ENCODE measurements around the gene SHANK2. TPM values are rescaled to one million over a fixed set of nuclear protein-coding genes. Genes with fewer than 3 reads are reported as not detected.

SHANK2 gene
- total RNA-seq, 2 donors from 2014 or later = 43.5 to 46.4 TPM

DNA sequence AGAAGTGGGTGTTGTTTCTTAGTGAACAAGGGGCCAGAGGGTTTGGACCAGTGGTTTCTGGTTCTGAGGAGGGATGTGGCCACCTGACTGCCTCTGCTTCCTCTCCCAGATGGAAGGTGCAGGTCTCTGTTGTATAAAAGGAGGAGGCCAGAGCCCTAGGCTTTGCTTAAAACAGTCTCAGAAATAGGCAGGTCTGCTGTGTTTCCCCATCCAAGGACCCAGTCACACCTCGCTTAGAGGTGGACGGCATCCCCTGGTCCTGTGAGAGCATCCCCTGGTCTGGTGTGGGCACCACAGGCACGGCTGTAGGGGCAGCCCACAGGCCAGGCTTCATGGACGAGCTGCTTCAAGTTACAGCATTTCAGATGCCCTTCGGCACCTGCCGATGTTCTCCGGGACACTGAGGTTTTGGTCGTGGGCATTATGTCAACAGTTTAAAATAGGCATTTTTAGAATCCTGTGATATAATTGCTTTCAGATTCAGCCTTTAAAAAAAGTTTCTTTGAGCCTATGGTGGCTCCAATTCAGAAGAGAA lies 45.7 kb upstream of the SHANK2 start:
- H3K4me3 ChIP-seq = no peak overlapping the region
- H3K36me3 ChIP-seq = no peaks in the 10 kb centered on the region
- no peaks in the 10 kb centered on the region for H3K9me3 ChIP-seq
- TF ChIP-seq POLR2A (IDR thresholded peaks at IDR 0.05) = no peak
- no peak for TF ChIP-seq POLR2AphosphoS5 (IDR thresholded peaks at IDR 0.05)
- TF ChIP-seq, protein P1, sequence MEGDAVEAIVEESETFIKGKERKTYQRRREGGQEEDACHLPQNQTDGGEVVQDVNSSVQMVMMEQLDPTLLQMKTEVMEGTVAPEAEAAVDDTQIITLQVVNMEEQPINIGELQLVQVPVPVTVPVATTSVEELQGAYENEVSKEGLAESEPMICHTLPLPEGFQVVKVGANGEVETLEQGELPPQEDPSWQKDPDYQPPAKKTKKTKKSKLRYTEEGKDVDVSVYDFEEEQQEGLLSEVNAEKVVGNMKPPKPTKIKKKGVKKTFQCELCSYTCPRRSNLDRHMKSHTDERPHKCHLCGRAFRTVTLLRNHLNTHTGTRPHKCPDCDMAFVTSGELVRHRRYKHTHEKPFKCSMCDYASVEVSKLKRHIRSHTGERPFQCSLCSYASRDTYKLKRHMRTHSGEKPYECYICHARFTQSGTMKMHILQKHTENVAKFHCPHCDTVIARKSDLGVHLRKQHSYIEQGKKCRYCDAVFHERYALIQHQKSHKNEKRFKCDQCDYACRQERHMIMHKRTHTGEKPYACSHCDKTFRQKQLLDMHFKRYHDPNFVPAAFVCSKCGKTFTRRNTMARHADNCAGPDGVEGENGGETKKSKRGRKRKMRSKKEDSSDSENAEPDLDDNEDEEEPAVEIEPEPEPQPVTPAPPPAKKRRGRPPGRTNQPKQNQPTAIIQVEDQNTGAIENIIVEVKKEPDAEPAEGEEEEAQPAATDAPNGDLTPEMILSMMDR (IDR thresholded peaks at IDR 0.05) = no peak
- peak; percentile 3 for DNase-seq (ENCODE audit: low spot score)
- WGBS = 89% methylated on average over 8 of the region's 8 CpGs
- H3K27me3 ChIP-seq (replicated peaks; ENCODE audit: insufficient read depth) = no peaks in the 10 kb centered on the region
- H3K4me1 ChIP-seq (replicated peaks) = no peaks in the 10 kb centered on the region
- H3K27ac ChIP-seq = no peak overlapping the region
- intact Hi-C loops (cut with DNase I) = no loop called here

DNA sequence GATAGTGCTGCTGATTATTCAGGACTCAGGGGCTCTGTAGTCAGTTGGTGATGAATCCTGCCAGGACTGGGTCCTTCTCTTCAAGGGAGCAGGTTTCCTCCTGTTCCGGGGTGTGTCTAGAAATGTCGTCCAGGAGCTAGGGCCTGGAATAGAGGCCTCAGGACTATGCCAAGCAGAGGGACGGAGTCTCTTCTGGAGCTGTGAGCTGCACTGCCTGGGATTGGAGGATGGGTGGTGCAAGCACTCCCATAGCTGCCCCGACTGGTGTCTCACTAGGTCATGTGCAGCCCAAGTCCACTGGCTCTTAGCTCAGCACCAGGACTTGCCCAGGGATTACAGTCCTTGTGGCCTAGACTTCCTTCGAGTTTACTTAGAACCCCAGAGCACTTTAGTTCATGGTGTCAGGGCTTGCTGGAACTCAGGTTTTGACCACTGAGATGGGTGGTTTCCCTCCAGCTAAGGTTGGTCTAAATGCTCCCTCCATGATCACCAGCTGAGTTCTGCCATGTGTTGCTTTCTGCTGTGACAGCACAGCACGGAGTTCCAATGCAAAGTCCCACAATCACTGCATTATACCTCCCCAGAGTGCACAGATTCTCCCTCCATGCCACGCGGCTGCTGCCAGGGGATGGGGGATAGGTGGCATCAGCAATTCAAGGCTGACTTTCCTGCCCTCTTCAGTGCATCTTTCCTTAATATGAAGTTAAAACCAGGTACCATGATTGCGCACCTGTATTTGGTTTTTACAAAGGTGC lies 42.6 kb upstream of the SHANK2 start:
- H3K4me1 ChIP-seq (replicated peaks) = no peaks in the 10 kb centered on the region
- no peaks in the 10 kb centered on the region for H3K36me3 ChIP-seq
- intact Hi-C loops (cut with DNase I) = no loop called here
- H3K4me3 ChIP-seq = no peak overlapping the region
- H3K27me3 ChIP-seq (replicated peaks; ENCODE audit: insufficient read depth) = no peaks in the 10 kb centered on the region
- TF ChIP-seq POLR2A (IDR thresholded peaks at IDR 0.05) (no peak), POLR2AphosphoS5 (IDR thresholded peaks at IDR 0.05) (no peak)
- TF ChIP-seq, protein P1 (IDR thresholded peaks at IDR 0.05) = no peak
- peak; percentile 1 for DNase-seq (ENCODE audit: low spot score)
- WGBS = 95% methylated on average over 7 of the region's 9 CpGs
- H3K9me3 ChIP-seq = no peaks in the 10 kb centered on the region
- no peak overlapping the region for H3K27ac ChIP-seq

DNA sequence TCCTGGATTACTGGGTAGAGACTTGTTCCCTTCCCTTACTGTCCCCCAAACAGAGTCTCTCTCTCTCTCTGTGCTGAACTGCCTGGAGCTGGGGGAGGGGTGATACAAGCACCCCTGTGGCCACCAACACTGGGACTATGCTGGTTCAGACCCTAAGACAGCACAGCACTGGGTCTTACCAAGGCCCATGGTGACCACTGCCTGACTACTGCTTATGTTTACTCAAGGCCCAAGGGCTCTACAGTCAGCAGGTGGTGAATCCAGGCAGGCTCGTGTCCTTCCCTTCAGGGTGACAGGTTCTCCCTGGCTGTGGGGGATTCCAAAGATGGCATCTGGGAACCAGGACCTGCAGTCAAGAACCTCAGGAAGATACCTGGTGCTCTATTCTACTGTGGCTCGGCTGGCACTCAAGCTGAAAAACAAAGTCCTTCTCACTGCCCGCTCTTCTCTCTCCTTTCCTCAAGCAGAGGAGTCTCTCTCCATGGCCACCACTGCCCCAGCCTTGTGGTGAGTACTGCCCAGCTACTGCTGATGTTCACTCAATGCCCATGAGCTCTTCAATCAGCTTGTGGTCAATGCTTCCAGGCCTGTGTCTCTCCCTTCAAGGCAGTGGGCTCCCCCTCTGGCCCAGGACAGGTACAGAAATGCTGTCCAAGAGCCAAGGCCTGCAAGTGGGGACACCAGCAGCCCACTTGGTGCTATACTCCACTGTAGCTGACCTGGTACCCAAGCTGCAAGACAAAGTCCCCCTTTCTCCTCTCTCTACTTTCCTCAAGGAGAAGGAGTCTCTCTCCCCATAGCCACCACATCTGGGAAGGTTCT lies 41.8 kb upstream of the SHANK2 start:
- Histone ChIP-seq H3K27me3 (replicated peaks; ENCODE audit: insufficient read depth) (no peaks in the 10 kb centered on the region), H3K36me3 (no peaks in the 10 kb centered on the region), H3K4me3 (no peak overlapping the region), H3K27ac (no peak overlapping the region), H3K4me1 (replicated peaks) (no peaks in the 10 kb centered on the region), H3K9me3 (no peaks in the 10 kb centered on the region)
- 91% methylated on average over 3 of the region's 3 CpGs for WGBS
- intact Hi-C loops (cut with DNase I) = no loop called here
- peak; percentile 2 for DNase-seq (ENCODE audit: low spot score)
- TF ChIP-seq, protein P1 (IDR thresholded peaks at IDR 0.05) = no peak
- TF ChIP-seq POLR2A (IDR thresholded peaks at IDR 0.05) = no peak
- no peak for TF ChIP-seq POLR2AphosphoS5 (IDR thresholded peaks at IDR 0.05)

DNA sequence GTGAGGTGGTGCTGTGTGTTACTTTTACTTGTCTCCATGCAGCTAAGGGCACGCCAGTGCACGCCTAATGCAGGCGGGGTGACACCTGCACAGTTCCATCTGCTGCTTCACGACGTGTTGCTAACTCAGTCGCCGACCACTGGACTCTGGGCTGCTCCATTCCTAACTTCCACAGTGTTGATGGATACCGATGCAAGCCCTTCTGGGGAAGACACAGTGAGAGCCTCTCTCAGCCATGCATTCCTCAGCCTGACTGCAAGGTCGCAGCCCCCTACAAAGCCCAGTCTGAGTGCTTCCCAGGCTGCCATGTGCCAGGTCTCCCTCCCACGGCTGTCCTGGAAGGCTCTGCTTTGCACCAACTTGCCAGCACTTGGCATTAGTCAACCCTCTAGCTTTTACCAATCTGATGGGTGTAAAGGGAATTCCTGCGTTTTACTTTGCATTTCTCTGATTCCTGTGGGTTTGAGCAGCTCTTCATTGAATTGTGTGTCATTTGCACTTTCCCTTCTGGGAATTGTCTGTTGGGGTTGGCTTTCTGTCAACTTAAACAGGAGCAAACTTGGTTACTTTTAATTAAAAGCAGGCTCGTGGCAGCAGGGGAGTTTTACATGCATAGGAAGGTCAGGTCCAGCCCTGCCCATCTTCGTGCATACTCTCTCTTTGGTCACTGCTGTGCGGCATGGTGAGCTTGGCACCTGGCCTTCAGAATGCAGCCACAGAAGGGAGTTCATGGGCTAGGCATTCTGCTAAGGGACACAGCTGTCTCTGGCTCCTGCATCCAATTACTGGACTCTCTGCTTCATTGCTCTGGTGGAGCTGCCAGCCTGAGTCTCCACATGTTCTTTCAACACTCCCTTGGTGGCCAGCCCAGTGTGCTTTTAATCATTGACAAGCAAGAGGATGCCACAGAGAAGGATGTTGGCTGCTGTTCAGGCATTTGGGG lies 34.6 kb upstream of the SHANK2 start:
- intact Hi-C loops (cut with DNase I) = no loop called here

More for the DNA sequence above, 34.6 kb upstream of the SHANK2 start:
- H3K4me1 ChIP-seq (replicated peaks) = peaks cover 8% of the 10 kb centered on the region
- peak; percentile 91 for DNase-seq (ENCODE audit: low spot score)
- H3K27me3 ChIP-seq (replicated peaks; ENCODE audit: insufficient read depth) = no peaks in the 10 kb centered on the region
- H3K4me3 ChIP-seq = no peak overlapping the region
- no peaks in the 10 kb centered on the region for H3K36me3 ChIP-seq
- H3K27ac ChIP-seq = peak overlapping the region in 1 of 2 donors; percentile 31
- H3K9me3 ChIP-seq = no peaks in the 10 kb centered on the region
- TF ChIP-seq POLR2AphosphoS5 (IDR thresholded peaks at IDR 0.05) = peak; percentile 82
- TF ChIP-seq, protein P1 (IDR thresholded peaks at IDR 0.05) = no peak
- 25% methylated on average over 14 of the region's 14 CpGs for WGBS

All from prostate gland (tissue), 2 donors.